Esophagus muscularis mucosa (tissue), 4 donors: ENCODE results near the gene PLEKHF1.

Source experiments
- CTCF ChIP-seq, 3 experiments: fragments of 200-600 bp in 2 of 3; fragments of 450-650 bp in 1 of 3; sonication (generic) in 2 of 3; IDR thresholded peaks; one replicate each; pipeline ENCODE4 v1.5.1; 2017 to 2019; ENCODE audit warnings: antibody characterized with exemption in 3 of 3, mild to moderate bottlenecking in 2 of 3, moderate library complexity in 1 of 3
- EP300 ChIP-seq: sonication (generic); formaldehyde crosslinking; IDR thresholded peaks from one replicate; pipeline ENCODE4 v1.6.1; 2017; ENCODE audit warnings: antibody characterized with exemption
- POLR2AphosphoS5 ChIP-seq, 2 donors: sonication (generic); formaldehyde crosslinking; IDR thresholded peaks; one replicate each; pipeline ENCODE4 v1.6.1; 2017; ENCODE audit warnings: antibody characterized with exemption in 2 of 2

- no peak for TF ChIP-seq CTCF (IDR thresholded peaks at IDR 0.05)
- TF ChIP-seq EP300: no peak
- no peak for TF ChIP-seq POLR2AphosphoS5 (IDR thresholded peaks at IDR 0.05)
These were observed 22.9 kb downstream of the PLEKHF1 start for GRCh38 chr19:29687897-29688728.
